ENCODE data around the gene SORL1. TPM values are rescaled to one million over a fixed set of nuclear protein-coding genes. Genes with fewer than 3 reads are reported as not detected.

The SORL1 gene
- total RNA-seq, 1 donor from 2014 or later = 38.3 TPM

DNA sequence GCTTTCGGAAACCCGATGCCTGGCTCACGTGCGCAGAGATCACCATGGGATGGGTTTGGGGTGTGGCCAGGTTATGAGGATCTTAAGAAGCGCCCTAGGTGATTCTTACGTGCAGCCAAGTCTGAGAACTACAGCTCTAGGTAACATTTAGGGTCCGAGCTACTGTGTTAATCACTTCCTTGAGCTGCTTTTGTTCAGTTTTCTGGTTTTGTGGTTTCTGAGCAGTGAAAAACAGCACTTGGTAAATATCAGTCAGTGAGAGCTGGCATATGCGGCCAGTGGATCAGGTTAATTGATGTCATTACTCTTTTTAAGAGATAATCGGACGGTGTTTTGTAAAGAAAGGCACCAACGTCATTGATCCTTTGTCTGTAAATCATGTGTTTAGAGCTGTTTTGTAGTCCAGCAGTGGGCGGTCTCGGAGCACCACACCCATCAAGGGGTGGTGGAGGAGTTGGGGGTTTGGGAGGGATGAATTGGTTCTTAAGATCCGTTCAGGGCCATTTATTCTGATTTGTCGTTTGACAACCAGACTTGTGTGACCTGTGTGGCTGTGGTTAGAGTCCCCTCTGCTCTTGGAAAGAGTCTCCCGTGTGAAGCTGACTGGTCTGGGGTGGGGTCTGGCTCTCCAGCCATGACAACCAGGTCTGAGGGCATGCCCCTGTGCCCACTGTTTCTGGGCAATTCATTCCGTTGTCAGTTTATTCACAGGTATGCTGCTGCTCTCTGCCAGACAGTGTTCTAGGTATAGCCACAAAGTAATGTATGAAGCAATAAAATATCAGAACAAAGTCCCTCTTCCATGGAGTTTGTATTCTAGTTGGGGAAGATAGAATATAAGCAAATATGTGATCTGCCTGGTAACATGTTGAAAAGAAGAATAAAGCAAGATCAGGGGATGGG is 62.6 kb downstream of the SORL1 start:
- no peak overlapping the region for H3K27ac ChIP-seq
- intact Hi-C loops (cut with DNase I) = no loop called here
- H3K4me3 ChIP-seq = no peak overlapping the region
- TF ChIP-seq POLR2AphosphoS5 (IDR thresholded peaks at IDR 0.05; ENCODE audit: insufficient read depth in 1 of 2, low read depth in 1 of 2) = no peak
- TF ChIP-seq, protein P1, sequence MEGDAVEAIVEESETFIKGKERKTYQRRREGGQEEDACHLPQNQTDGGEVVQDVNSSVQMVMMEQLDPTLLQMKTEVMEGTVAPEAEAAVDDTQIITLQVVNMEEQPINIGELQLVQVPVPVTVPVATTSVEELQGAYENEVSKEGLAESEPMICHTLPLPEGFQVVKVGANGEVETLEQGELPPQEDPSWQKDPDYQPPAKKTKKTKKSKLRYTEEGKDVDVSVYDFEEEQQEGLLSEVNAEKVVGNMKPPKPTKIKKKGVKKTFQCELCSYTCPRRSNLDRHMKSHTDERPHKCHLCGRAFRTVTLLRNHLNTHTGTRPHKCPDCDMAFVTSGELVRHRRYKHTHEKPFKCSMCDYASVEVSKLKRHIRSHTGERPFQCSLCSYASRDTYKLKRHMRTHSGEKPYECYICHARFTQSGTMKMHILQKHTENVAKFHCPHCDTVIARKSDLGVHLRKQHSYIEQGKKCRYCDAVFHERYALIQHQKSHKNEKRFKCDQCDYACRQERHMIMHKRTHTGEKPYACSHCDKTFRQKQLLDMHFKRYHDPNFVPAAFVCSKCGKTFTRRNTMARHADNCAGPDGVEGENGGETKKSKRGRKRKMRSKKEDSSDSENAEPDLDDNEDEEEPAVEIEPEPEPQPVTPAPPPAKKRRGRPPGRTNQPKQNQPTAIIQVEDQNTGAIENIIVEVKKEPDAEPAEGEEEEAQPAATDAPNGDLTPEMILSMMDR (IDR thresholded peaks at IDR 0.05) = no peak
- no peak for TF ChIP-seq POLR2A (IDR thresholded peaks at IDR 0.05)
- no peaks in the 10 kb centered on the region for H3K9me3 ChIP-seq
- no peaks in the 10 kb centered on the region for H3K27me3 ChIP-seq
- peak in 1 of 2 donors; percentile 34 for DNase-seq (ENCODE audit: extremely low spot score in 2 of 2)
- H3K36me3 ChIP-seq = peaks cover 0 to 8% of the 10 kb centered on the region in 2 donors
- H3K4me1 ChIP-seq = no peaks in the 10 kb centered on the region

DNA sequence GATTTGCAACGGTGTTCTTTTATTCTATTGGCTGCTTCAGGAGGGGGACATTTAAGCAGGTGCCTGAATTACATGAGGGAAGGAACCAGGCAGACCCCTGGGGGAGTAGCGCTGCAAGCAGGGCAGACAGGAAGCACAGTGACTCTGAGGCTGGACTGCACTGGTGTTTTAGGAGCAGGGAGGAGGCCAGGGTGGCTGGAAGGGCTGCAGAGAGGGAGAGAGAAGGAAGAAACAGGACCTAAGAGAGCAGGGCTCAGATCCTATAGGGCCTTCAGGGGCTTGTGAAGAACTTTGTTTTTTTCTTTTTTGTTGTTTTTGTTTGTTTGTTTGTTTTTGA is 63.2 kb downstream of the SORL1 start:
- no peak overlapping the region for H3K27ac ChIP-seq
- no peaks in the 10 kb centered on the region for H3K9me3 ChIP-seq
- TF ChIP-seq POLR2AphosphoS5 (IDR thresholded peaks at IDR 0.05; ENCODE audit: insufficient read depth in 1 of 2, low read depth in 1 of 2) = no peak
- TF ChIP-seq POLR2A (IDR thresholded peaks at IDR 0.05) = no peak
- TF ChIP-seq, protein P1 (IDR thresholded peaks at IDR 0.05) = no peak
- H3K4me3 ChIP-seq = no peak overlapping the region
- intact Hi-C loops (cut with DNase I) = no loop called here
- peaks cover 0 to 3% of the 10 kb centered on the region in 2 donors for H3K36me3 ChIP-seq
- DNase-seq (ENCODE audit: extremely low spot score in 2 of 2) = peak in 1 of 2 donors; percentile 67
- no peaks in the 10 kb centered on the region for H3K27me3 ChIP-seq
- H3K4me1 ChIP-seq = peaks cover 4% of the 10 kb centered on the region

DNA sequence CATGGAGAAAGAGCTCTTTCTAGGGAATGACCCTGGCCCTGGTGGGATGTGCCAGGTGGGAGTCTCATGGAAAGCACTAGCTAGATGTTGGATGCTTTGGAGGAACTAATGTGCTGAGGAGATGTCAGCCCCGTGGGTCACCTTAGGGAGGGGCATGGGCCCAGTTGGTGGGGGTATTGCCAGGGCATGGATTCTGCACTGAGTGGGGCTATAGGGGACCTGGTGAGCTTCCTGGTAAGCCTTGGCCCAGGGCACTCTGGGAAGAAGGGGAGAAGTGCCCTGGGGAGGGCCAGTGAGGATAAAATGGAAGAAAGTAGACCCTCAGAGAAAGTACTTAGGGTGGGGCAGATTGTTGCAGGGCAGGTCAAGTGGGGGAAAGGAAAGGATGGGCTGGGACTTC is 65.9 kb downstream of the SORL1 start:
- Histone ChIP-seq H3K27ac (no peak overlapping the region), H3K9me3 (no peaks in the 10 kb centered on the region), H3K4me3 (no peak overlapping the region), H3K4me1 (peaks cover 22% of the 10 kb centered on the region), H3K36me3 (peaks cover 0 to 6% of the 10 kb centered on the region in 2 donors), H3K27me3 (no peaks in the 10 kb centered on the region)
- TF ChIP-seq POLR2AphosphoS5 (IDR thresholded peaks at IDR 0.05; ENCODE audit: insufficient read depth in 1 of 2, low read depth in 1 of 2) (no peak), POLR2A (IDR thresholded peaks at IDR 0.05) (no peak)
- TF ChIP-seq, protein P1 (IDR thresholded peaks at IDR 0.05) = no peak
- DNase-seq (ENCODE audit: extremely low spot score in 2 of 2) = peak in 1 of 2 donors; percentile 70
- intact Hi-C loops (cut with DNase I) = no loop called here

DNA sequence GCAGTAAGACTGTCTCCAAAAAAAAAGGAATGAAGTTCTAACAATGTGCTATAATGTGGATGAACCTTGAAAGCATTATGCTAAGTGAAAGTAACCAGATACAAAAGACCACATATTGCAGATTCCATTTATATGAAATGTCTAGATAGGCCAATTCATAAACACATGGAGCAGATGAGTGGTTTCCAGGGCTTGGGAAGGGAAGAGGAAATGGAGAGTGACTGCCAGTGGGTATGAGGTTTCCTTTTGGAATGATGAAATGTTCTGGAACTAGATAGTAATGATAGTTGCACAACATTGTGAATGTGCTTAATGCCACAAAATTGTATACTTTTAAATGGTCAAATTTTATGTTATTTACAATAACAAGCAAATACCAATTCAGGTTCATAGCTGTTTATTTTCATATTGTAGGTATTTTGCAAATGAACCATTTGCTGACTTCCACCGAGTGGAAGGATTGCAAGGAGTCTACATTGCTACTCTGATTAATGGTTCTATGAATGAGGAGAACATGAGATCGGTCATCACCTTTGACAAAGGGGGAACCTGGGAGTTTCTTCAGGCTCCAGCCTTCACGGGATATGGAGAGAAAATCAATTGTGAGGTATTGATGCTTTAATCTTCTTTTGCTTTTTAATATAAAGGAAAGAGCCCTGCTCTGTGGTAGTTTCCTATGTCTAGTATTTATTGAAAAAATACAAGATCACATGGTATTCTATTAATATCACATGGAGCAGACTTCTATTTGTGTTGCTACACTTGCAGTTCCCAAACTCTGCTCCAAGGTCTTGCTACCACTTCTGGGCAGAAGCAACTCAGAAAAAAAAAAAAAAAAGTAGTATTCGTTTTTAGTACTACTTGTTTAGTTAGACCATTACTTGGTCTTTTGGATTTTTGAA is 68.4 kb downstream of the SORL1 start:
- peak overlapping the region; percentile 27 for H3K27ac ChIP-seq
- H3K4me3 ChIP-seq = no peak overlapping the region
- TF ChIP-seq POLR2A (IDR thresholded peaks at IDR 0.05) (no peak), POLR2AphosphoS5 (IDR thresholded peaks at IDR 0.05; ENCODE audit: insufficient read depth in 1 of 2, low read depth in 1 of 2) (no peak)
- TF ChIP-seq, protein P1 (IDR thresholded peaks at IDR 0.05) = no peak
- peaks cover 22% of the 10 kb centered on the region for H3K4me1 ChIP-seq
- intact Hi-C loops (cut with DNase I) = no loop called here
- no peaks in the 10 kb centered on the region for H3K27me3 ChIP-seq
- H3K36me3 ChIP-seq = peaks cover 0 to 13% of the 10 kb centered on the region in 2 donors
- no peaks in the 10 kb centered on the region for H3K9me3 ChIP-seq
- DNase-seq (ENCODE audit: extremely low spot score in 2 of 2) = no peak
